GM21723 (cell line): ENCODE data around the gene ASB8.
A peak's percentile ranks its signal among the peaks of the same experiment; 100 is the strongest.

Experiments used
- ATAC-seq: cut with Tn5 transposase; IDR thresholded peaks from one replicate; pipeline ENCODE4 v1.9.1; 2021; ENCODE audit warnings: mild to moderate bottlenecking, moderate library complexity; ENCODE audit not compliant: unreplicated experiment

ASB8 gene, protein sequence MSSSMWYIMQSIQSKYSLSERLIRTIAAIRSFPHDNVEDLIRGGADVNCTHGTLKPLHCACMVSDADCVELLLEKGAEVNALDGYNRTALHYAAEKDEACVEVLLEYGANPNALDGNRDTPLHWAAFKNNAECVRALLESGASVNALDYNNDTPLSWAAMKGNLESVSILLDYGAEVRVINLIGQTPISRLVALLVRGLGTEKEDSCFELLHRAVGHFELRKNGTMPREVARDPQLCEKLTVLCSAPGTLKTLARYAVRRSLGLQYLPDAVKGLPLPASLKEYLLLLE

DNA sequence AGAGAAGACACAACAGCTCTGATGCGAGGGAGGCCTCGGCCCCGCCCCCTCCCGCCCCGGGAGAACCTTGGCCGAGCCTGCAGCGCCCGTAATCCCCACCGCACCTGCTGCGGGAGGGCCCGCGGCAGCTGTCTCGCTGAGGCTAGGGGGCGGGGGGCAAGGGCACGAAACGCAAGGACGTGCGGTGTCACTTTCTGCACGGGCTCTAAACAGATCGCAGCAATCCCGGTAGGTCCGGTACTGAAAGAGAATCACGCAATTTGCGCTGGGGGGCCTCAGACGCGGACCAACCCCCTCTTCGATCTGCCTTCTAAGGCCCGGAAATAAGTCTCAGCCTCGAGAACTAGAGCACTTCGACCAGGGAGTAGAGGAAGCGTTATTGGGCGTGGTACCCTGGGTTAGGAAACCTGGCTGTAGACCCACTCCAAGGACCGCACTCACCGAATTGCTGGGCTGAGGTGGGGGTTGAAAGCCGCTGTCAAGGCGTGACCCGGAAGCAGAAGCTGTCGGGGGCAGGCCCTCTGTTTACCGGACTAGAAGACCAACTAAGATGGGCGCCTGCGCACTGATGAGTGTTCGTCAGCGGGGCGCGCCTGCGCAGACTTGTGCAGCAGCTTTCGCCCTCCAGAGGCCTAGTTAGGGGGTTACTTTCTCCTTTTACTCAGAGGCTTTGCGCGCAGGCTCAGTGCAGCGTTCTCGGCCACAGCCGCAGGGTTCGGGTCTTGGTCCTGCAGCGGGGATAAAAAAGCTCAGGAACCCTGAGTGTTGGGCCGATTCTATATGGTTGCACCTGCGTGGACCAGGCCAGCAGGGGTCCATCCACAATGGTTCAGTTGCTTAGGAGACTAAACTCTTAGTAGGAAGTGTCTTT is at the start of gene ASB8:
Gene ASB8, minus strand, starts transcription at position 498 of the 871 bp plus-strand sequence. CDS start 4,019 bp downstream, outside the sequence.
- peak; percentile 87 for ATAC-seq

DNA sequence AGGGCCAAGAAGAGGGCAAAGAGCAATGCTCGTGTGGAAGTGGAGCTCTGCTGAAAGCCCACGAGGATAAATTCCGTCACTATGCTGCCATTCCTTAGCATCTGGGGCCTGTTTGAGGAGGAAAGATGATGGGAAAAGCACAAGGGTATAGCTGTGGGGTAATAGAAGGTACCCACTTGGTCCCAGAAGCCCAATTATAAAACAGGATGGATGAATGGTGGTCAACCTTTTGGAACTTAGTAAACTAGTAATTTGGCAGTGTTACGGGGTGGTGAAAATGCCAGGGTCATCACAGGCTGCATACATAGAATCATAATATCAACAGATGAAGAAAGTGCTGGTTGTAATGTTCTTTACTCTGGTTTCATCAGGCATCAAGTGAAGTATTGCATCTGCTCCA is 45.9 kb upstream of the ASB8 start, which contains the start of gene OR10AD1:
Gene OR10AD1, minus strand, starts transcription at position 101 of the 400 bp plus-strand sequence. Its CDS starts 0 bp downstream, at position 101.
- ATAC-seq, result no peak

DNA sequence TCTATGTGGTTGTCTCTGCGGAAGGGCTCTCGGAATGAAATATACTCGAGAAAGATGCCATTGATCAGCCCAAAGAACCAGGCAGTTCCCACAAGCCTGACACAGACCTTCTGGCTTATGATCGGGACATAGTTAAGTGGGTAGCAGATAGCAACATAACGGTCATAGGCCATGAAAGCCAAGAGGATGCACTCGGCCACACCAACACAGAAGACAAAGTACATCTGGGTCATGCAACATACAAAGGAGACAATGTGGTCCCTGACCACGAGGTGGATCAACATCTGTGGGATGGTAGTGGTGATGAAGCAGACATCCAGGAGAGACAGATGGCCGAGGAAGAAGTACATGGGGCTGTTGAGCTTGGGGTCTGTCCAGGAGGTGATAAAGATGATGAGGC is 45.5 kb upstream of the ASB8 start:
- ATAC-seq, result no peak

DNA sequence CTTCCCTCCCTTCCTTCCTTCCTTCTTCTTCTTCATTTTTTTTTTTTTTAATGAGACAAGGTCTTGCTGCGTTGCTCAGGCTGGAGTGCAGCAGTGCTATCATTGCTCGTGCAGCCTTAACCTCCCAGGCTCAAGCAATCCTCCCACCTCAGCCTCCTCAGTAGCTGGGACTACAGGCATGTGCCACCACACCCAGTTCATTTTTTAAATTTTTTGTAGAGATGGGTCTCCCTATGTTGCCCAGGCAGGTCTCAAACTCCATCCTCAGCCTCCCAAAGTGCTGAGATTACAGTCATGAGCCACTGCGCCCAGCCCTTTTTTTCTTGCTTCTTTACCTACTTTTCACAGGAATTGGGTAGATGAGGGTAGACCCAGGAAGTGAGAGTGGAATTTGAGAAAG is 44.2 kb upstream of the ASB8 start:
- ATAC-seq, result no peak

DNA sequence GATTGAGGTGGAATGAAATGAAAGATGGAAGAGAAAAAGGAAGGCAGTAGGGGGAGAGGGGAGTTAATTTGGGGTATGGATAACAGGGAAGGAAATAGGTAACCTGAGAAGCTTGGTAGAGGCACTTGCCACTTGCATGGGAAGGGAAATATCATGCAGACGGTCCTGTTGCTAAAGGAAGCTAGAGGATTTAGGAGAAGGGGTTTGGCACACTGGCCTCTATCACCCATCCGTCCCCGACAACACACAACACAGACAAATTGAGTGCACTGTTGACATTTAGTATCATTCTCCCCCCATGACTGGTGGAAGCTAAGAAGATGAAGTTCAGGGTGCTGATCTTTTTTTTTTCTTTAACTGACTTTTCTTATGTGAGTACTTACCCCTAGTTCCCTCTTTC is 43.8 kb upstream of the ASB8 start:
- no peak for ATAC-seq

DNA sequence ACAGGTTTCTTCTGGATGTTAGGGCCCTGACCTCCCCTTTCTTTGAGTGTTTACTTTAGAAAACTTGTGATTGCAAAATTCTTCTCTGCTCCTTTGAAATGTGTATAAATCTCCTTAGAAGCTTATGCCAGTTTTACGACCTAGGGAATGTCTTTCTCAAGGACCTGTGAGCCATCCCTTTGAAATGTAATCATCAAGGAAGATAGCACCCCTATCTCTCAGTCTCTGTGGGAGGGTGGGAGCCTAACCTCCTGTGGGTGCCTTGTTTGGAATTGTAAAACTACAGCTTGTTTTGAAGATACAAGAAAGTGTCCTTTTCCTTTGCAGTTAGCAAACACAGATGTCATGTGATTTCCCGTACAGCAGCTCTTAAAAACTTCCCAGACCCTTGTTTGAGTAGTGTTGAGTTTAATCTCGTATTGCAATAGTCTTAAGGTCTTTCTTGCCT is 42.5 kb upstream of the ASB8 start:
- ATAC-seq, result no peak

DNA sequence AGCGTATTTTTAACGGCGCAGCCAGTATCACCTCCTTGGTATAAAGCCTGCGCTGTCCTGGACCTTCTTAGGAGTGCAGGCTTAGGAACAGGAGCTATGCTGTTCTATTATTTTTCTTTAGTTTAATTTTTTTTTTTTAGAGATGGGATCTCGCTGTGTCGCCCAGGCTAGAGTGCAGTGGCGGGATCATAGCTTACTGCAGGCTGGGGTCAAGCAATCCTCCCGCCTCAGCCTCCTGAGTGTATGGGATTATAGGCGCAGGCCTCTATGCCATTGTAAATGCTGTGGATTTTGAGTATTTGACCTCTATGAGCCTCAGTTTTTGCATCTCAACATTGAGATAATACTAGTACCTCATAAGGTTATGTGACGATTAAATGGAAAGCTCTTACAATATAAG is 41.7 kb upstream of the ASB8 start:
- ATAC-seq, result no peak

DNA sequence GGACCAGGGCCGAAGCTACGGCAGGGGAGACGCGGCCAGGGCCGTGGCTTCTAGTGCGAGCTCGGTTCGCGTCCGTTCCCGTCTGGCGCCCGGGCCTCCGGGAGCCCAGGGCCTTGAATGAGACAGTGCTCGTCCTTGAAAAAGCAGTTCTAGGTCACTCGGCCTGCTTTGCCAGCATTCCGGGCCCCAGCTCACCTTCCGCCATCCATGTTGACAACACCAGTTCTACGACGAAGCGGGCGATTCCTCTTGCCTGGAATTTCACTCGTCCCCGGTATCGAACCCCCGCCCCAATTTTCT is 41.3 kb upstream of the ASB8 start:
- peak; percentile 15 for ATAC-seq

DNA sequence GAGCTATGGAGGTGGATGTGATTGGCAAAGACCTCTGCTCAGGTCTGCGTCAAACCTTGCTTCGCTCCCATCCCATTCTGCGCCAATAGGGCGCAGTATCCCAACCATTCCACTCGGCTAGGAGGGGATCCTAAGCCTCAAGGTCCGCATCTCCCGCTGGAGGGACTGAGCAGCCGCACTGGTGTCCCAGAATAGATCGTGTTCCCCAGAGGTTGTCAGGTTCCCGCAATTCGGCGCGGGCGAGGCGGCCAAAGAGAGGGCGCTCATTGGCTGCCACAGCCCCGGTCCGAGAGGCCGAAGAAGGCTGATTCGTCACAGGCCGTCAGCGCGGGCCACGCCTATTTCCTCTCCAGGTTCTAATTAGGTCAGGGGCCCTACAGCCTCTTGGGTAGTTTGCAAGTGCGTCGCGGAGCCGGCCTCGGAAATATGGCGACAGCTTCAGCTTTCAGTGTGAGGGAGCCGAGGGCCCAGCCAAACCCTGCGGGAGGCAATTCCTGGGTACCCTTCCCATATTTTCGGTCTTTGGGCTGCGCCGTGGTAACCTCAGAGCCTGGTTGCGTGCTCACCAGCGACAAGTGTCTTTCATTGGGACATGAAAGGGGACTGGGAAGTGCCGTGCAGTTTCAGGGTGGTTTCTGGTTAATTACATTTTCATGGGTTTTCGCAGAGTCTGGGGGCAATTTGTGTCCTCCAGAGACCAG is 40.8 kb upstream of the ASB8 start:
- ATAC-seq, result peak; percentile 99

DNA sequence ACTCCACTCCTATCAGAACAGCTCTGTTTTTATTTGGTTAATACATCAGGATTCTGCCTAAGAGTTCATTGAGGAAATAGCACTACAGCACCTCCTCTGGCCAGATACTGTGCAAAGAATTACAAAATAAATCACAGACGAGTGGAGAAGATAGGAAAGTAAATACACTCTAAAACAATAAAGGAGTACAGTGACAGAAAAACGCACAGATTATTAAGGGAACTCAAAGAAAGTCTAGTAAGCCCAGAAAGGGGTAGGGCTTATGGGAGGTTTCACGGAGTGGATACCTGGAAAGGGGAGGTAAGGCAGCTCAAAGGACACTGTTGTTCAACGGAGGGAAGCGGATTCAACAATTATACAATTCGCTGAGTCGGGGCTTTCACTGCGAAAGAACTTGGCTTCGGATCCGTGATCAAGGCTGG is 40.2 kb upstream of the ASB8 start:
- ATAC-seq, result peak; percentile 36

DNA sequence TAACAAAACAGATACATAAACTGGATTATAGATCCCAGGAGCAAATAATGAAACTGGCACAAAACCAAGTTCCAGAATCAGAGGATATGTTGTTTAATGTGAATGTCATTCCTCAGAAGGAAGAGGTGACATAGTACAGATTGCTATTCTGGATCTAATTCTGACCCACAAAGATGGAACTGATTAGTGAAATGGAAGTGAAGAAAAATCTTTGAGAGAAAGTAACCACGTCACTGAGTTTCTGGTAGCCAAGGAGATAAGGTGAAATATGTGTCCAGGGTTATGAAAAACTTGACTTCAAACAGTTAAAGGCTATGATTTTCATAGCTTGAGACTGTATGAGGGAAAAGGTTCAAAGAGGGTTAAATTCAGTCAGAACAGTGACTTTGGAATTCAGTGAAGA is 37.5 kb upstream of the ASB8 start:
- ATAC-seq, result no peak

DNA sequence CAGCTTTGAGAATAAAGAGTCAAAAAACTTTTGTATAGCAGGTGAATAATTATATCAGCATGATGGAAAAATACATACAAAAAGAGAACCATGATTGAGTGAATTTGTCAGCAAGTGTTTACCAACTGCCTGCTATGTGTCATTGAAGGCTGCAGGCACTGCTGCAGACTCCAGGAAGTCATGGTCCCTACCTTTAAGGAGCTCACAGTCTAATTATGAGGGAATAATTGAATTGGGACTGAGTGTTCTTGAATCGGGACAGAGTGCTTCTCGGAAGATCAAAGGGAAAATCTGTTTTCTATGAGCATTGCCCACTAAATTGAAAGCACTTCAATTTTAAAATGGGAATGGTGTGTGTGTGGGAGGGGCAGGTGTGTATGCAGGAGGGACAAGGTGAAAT is 36.3 kb upstream of the ASB8 start:
- no peak for ATAC-seq

DNA sequence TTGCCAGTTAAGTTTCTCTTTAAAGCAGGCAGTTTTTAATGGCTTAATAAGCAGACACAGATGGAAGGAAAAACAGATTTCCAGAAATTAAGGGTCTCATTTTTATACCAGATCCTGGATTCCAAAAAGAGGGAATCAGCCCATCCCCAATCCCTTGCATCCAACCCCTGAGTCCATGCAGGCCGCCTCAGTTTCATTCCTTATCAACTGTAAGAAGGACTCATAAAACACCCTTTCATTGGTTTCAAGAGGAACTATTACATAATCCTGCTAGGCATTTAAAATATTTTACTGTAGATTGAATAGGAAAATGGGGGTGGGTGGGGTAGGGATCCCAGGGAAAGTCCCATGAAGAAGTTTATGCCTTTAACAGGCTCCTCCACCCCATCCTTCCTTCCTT is 35.5 kb upstream of the ASB8 start:
- no peak for ATAC-seq

DNA sequence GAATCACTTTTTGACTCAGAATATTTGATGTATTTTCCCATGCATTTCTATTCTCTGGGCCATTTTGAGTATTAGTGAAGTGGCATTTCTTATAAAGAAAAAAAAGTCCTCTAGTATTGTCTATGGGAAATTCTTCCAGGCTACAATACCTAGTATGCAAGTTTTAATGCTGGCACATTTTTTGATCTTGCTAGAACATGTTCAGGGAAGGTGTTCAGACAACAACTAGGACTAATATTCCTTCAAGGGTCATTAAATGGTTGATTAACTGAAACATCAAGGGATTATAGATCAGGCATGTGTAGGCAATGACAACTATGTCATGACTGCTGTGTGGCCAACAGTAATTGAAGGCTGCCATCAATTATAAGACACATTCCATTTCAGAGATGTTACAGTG is 33.8 kb upstream of the ASB8 start:
- ATAC-seq, result no peak

DNA sequence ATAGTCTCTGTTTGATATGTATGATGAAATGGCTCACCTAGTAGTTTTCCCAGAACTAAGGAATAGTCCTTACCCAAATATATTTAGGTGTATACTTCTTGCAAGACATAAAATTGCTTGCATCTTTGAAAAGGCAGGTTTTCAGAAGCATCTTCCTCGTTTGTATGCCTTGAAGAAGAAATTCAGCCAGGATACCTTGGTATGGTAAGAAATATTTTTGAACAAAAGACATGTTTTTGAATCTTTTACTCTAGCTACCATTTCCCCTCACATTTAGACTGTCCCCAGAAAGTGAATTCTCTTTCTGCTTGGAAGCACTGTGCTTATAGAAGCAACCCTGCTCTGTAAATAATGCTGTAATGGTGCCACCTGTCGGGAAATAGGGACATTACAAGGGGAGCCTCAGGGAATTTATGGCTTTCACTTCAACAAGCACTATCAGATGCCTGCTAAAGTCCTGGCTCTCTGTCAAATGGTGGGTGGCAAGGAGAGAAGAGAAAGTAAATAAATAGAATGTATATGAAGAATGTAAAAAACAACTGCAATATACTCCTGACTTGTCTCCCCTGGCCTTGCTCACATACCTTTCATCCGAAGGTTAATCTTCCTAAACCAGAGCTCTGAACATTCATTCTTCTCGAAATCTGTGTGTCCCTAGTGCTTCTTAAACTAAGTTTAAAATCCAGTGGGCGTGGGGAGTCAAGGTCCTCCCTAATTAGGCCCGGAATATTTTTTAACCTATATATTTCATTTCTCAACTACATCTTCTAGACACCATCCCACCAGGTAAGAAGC is 32.2 kb upstream of the ASB8 start:
- ATAC-seq, result peak; percentile 83

DNA sequence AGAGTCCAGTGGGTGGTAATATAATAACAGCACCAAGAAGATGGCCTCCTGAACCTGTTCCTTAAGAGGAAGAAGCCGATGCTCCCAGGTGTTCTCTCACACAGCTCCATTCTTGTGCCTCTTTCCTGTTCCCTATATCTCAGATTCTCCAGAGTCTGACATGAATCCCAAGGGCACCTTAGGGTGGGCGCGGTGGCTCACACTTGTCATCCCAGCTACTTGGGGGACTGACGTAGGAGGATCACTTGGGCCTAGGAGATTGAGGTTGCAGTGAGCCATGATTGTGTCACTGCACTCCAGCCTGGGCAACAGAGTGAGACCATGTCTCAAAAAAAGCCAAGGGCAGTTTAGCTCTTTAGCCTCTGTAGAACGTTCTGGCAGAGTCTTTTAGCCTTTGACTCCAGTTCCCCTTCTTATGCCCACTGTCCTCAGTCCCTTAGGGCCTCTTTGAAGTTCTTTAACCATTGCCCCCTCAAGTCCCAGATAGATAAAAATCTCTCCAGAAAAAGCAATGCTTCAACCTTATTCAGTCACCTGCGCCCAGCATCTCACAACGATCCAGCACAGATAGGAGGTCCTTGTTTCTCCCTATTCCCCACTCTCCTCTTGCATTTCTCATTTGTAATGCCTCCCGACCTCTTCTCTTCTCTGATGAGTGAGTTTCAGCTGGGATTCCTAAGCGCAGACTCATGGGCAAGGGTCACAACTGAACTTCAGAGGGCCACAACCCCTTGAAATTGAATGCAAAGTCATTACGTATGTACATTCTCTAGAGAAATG is 30.8 kb upstream of the ASB8 start:
- no peak for ATAC-seq

DNA sequence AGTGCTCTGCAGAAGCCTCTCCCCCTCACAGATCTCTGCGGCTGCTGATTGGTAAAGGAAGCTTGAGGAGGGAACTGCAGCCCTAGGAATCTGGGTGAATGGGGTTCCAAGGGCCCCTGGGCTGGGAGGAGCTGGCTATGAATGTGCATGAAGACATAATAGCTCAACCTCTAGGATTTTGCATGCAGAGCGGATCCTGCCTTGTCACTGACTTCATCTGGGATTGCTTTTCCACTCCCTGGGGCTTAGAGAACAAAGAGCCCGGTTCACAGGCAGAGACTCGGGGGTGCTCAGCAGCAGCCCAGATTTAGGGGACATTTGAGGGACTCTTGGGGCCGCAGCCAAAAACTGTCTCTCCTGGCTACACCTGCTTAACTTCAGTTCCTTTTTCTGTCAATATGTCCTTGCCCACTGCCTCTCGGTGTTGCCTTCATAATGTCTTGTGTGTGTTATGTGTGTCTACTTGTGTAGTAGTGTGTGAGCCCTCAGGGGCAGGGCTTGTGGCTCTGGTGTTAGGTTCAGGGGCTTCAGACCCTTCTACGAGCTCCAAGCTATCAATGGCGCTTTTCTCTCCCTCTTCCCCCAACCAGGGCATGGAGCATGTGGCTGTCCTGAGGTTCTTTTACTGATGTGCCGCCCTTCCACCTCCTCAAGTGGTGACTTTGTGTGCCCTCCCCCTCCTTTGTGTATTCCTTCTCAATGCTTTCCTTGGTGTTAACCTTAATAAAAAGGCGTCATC is 28.0 kb upstream of the ASB8 start:
- ATAC-seq, result no peak

DNA sequence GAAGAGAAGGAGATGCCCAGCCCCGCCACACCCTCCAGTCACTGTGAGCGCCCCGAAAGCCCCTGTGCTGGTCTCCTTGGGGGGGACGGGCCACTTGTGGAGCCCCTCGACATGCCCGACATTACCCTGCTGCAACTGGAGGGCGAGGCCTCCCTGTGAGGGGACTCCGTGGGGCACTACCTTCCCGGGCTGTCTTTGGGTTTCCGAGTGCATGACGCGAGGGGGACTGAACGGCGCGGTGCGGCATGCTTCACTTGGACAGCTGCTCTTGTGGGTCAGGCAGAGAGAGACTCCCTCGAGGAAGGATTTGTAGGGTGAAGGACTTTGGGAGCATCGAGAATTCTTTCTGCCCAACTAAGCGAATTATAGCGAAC is 27.2 kb upstream of the ASB8 start:
- no peak for ATAC-seq

DNA sequence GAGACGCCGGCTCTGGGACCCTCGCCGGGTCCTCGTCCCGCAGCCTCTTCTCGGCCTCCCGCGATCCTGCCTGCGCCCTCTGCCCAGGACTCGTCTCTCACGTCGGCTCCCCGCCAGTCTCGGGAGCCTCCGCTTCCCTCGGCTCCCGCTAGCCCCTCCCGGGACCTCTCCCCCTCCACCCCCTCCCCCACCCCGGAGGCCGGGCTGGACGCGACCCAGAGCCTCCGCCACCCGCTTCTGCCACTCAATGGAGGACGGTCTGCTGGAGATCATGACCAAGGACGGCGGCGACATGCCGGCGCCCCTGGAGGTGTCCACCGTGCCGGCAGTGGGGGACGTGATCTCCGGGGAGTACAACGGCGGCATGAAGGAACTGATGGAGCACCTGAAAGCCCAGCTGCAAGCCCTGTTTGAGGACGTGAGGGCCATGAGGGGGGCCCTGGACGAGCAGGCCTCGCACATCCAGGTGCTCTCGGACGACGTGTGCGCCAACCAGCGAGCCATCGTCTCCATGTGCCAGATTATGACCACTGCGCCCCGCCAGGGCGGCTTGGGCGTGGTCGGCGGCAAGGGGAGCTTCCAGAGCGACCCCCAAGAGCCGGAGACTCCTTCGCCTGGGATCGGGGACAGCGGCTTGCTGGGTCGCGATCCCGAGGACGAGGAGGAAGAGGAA is 26.7 kb upstream of the ASB8 start:
- ATAC-seq, result no peak
